Measurements from ENCODE around the gene CUL2. TPM values are rescaled to one million over a fixed set of nuclear protein-coding genes. Genes with fewer than 3 reads are reported as not detected.
"Not testable (repeated sequence)": the region's sequence is repeated elsewhere in the genome, so short reads cannot be mapped to it uniquely, and the experiment has no call there.

Gene CUL2
- total and polyA plus RNA-seq, 10 donors: 7.8 to 37.5 (median 20.5) TPM

GRCh38 chr10:35050568-35050967, 39.6 kb downstream of the CUL2 start:
- H3K36me3 ChIP-seq: peaks cover 0 to 98% (median 41%) of the 10 kb centered on the region in 6 donors
- intact Hi-C loops (cut with DNase I; ENCODE audit: low total_unique reads): no loop called here

GRCh38 chr10:35046074-35046473, 44.1 kb downstream of the CUL2 start:
- no peak overlapping the region for H3K27ac ChIP-seq

More at GRCh38 chr10:35050568-35050967, 39.6 kb downstream of the CUL2 start:
- H3K4me3 ChIP-seq: no peak overlapping the region
- no peak for DNase-seq
- TF ChIP-seq POLR2AphosphoS5 (IDR thresholded peaks at IDR 0.05) (no peak), POLR2A (IDR thresholded peaks at IDR 0.05) (no peak), CTCF (IDR thresholded peaks at IDR 0.05 in 8 of 11, conservative IDR thresholded peaks at IDR 0.05 in 3 of 11) (no peak)
- no peaks in the 10 kb centered on the region for H3K27me3 ChIP-seq (replicated peaks in 1 of 7)
- H3K9me3 ChIP-seq: no peaks in the 10 kb centered on the region
- H3K27ac ChIP-seq: no peak overlapping the region
- peaks cover 0 to 16% (median 5%) of the 10 kb centered on the region in 6 donors for H3K4me1 ChIP-seq

GRCh38 chr10:35045275-35045674, 44.9 kb downstream of the CUL2 start:
- intact Hi-C loops (cut with DNase I; ENCODE audit: low total_unique reads); H3K27ac ChIP-seq; DNase-seq; H3K27me3 ChIP-seq (replicated peaks in 1 of 7); H3K9me3 ChIP-seq; H3K4me3 ChIP-seq: not testable (repeated sequence)
- H3K4me1 ChIP-seq: peaks cover 0 to 24% (median 6%) of the 10 kb centered on the region in 6 donors
- WGBS, 5 donors: 79 to 96% (median 93%) methylated on average over 6 of the region's 6 CpGs
- peaks cover 0 to 100% (median 45%) of the 10 kb centered on the region in 6 donors for H3K36me3 ChIP-seq

More at GRCh38 chr10:35046074-35046473, 44.1 kb downstream of the CUL2 start:
- peaks cover 0 to 18% (median 5%) of the 10 kb centered on the region in 6 donors for H3K4me1 ChIP-seq
- WGBS, 5 donors: 52 to 99% (median 66%) methylated on average over 2 of the region's 2 CpGs
- H3K4me3 ChIP-seq: no peak overlapping the region
- no peaks in the 10 kb centered on the region for H3K27me3 ChIP-seq (replicated peaks in 1 of 7)
- intact Hi-C loops (cut with DNase I; ENCODE audit: low total_unique reads): no loop called here
- no peak for DNase-seq
- H3K9me3 ChIP-seq: no peaks in the 10 kb centered on the region
- TF ChIP-seq POLR2A (IDR thresholded peaks at IDR 0.05): no peak
- TF ChIP-seq POLR2AphosphoS5 (IDR thresholded peaks at IDR 0.05): no peak
- no peak for TF ChIP-seq CTCF (IDR thresholded peaks at IDR 0.05 in 8 of 11, conservative IDR thresholded peaks at IDR 0.05 in 3 of 11)
- peaks cover 0 to 100% (median 45%) of the 10 kb centered on the region in 6 donors for H3K36me3 ChIP-seq

DNA sequence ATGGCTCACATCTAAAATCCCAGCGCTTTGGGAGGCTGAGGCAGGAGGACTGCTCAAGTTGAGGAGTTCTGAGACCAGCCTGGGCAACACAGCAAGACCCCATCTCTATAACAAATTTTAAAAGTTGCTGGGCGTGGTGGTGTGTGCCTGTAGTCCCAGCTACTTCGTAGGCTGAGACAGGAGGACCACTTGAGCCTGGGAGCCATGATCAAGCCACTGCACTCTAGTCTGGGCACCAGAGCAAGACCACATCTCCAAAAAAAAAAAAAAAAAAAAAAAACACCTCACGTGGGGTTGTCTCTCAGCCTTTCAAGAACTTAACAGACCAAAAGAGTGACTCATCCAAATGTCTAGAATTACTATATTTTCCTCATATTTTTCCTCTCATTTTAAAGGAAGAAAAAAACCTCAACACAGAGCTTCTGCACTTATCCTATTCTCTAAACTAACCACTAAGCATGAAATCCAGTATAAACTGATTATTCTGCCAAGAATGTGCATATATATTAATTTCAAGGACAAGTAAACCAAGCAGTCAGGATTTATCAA, 46.3 kb downstream of the CUL2 start:
- no peaks in the 10 kb centered on the region for H3K27me3 ChIP-seq (replicated peaks in 1 of 7)
- no peak overlapping the region for H3K4me3 ChIP-seq
- H3K27ac ChIP-seq: no peak overlapping the region
- H3K36me3 ChIP-seq: peaks cover 0 to 99% (median 51%) of the 10 kb centered on the region in 6 donors
- TF ChIP-seq CTCF (IDR thresholded peaks at IDR 0.05 in 8 of 11, conservative IDR thresholded peaks at IDR 0.05 in 3 of 11) (no peak), POLR2A (IDR thresholded peaks at IDR 0.05) (no peak), POLR2AphosphoS5 (IDR thresholded peaks at IDR 0.05) (no peak)
- DNase-seq: no peak
- intact Hi-C loops (cut with DNase I; ENCODE audit: low total_unique reads): no loop called here
- H3K9me3 ChIP-seq: no peaks in the 10 kb centered on the region
- peaks cover 0 to 21% (median 6%) of the 10 kb centered on the region in 6 donors for H3K4me1 ChIP-seq
- 91 to 96% (median 95%) methylated on average over 4 of the region's 4 CpGs for WGBS, 5 donors

All from spleen (tissue), 11 donors.